ENCODE results near the gene PCNX2.

PCNX2 gene

GRCh38 chr1:232999956-233000625 is 295.4 kb downstream of the PCNX2 start:
- DNase-seq = no peak

DNA sequence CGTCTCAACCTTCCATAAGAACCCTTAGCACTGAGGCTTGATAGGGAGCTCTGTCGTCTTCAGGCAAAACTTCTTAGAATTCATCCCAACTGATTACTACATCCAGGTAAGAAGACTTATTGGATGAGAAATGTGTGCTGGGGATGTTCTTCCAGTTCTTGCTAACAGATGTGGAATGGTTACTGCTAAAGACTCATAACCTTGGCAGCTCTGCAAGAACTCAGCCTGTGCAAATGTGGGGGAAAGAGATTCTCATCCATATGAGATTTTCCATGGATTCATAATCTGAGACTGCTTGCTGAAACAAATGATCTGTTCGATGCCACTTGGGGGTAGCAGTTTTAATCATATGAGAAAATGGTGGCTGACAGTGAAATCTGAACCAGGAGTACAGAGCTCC is 296.9 kb downstream of the PCNX2 start:
- no peak for DNase-seq

DNA sequence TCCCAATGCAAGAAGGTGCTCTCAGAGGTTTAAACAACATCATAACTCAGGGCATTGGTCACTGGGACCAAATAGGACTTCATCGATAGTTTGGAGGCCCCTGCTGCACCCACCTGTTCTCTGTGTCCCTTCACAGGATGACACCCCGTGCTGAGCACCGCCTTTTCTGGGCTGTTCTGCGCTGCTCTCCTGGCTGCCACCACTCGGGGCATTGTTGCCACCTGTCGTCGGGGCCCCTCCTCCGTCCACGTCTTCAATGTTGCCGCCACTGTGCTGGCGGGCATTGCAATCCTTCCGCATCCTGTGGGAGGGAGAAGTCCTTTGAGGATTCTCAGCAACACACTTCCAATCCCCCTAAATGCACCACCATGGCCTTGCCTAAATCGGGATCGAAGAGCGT is 297.4 kb downstream of the PCNX2 start:
- no peak for DNase-seq

DNA sequence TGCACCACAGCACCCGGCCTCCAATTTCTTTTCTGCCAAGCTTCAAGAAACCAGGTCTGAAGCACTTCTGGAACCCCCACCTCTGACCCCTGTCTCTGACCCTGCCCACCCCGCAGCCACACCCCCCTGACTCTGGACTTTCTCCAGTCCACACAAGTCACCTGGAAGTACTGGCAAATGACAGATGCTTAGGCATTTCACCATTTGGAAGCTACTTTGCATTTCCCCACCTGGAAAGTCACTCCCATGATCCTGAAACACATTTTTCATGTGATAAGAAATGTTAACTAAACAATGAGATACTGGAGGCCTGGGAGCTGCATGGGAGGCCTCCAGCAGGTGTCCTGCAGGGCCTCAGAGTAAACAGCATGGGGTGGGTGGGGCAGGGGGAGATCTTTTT is 299.4 kb downstream of the PCNX2 start:
- no peak for DNase-seq

GRCh38 chr1:232995189-232995588 is 300.3 kb downstream of the PCNX2 start:
- DNase-seq = no peak

DNA sequence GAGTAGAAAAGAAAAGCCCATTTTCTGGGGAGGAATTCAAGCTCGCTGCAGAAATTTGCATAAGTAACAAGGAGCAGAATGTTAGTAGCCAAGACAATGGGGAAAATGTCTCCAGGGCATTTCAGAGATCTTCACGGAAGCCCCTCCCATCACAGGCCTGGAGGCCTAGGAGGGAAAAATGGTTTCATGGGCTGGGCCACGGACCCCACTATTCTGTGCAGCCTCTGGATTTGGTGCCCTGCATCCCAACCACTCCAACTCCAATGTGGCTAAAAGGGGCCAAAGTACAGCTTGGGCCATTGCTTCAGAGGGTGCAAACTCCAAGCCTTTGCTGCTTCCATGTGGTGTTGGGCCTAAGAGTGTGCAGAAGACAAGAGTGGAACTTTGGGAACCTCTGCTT is 302.0 kb downstream of the PCNX2 start:
- no peak for DNase-seq

- DNase-seq = no peak
Measured at GRCh38 chr1:232992227-232992626, 303.3 kb downstream of the PCNX2 start.

- no peak for DNase-seq
Measured at GRCh38 chr1:232991238-232991637, 304.3 kb downstream of the PCNX2 start.

- DNase-seq = no peak
Measured at GRCh38 chr1:232990176-232991128, 305.1 kb downstream of the PCNX2 start.

- no peak for DNase-seq
Measured at GRCh38 chr1:232988572-232989040, 306.9 kb downstream of the PCNX2 start.

DNA sequence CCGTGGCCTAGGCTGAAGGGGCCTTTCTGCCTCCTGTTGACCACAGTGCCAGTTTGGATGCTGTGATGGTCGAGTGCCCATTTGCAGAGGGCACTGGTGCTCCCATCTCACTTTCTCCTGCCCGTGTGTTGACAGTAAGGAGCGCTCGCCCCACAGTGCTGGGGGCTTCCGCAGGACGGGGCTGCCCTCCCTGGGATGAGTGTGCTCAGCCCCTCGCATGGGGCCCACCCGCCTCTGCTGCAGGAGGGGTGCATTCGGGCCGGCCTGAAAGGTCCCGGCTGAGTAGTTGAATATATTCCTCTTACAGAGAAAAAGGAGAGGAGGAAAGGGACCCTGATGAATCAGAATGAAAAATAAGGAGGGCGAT is 307.8 kb downstream of the PCNX2 start:
- DNase-seq = no peak

DNA sequence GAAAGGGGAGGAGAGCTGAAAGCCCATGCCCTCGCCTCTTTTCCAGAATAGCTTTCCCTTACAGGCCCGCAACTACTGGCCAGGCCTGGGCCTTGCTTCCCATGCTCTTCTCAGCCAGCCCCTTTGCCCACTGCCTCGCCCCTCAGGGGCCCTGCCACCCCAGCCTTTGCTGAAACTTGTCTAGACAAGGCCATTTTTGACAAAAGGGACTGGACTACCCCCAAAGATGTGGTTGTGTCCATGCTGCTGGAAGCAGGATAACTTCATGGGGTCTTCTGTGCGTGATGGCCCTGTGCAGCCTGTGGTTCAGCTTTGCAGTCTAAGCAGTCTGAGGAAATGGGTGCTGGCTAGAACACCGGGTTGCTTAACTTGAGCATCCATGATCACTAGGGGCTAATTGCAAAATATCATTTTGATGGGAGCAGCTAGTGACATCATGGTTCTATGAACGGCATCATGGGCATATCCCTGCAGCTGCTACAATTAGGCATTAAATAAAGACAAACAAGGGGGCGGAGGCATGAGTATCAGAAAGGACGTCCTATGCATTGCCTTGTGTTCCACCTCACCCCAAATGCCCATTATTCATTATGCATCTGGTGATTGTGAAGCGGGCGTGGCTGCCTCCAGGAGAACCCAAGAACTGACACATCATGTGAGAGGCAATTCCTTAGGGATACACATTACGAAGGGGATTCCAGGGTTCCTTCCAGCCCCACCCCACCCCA is 308.3 kb downstream of the PCNX2 start:
- DNase-seq = no peak

DNA sequence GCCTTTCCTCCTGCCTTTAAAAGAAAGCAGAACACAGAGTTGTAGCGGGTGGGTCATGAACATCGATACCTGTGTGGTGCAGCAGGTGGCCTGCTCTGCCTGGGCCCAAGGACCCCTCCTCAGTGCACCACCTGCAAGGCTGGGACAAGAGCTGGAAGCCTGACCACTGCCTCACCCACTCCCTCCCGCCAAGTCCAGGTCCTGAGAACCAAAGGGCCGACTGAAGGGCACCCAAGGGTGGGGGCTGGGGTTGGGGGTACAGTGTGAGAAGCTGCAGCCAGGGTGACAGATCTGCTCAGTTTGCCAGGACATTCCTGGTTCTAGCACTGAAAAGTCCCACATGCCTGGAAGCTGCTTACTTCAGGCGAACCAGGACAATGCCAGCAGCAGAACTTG is 309.0 kb downstream of the PCNX2 start:
- no peak for DNase-seq

DNA sequence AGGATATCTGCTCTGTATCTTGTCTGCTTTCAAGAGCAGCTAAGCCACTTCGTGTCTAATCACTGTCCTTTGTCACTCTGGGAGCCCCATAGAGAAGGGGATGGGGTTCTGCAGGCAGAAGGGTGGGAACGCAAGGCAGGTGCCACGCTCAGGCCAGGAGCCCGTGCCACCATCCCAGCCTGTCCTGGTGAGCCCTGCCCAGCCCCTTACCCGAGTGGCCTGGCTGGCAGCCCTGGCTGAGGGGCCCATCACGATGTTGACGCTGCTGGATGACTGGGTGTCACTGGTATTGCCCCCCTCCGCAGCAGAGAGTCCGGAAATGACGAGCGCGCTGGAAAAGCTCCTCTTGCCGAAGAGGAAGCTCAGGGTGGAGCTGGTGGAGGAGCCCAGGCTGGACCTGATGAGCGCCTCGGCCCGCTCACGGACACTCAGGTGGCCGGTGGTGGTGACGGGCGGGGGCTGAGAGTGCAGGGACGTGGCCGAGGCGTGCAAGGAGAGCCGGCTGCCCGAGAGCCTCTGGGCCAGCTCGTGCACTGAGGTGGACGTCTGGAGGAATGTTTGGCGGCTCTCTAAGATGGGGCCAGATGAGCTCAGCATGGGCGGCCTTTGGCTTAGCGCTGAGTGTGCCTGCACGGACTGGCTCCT is 309.5 kb downstream of the PCNX2 start:
- no peak for DNase-seq

DNA sequence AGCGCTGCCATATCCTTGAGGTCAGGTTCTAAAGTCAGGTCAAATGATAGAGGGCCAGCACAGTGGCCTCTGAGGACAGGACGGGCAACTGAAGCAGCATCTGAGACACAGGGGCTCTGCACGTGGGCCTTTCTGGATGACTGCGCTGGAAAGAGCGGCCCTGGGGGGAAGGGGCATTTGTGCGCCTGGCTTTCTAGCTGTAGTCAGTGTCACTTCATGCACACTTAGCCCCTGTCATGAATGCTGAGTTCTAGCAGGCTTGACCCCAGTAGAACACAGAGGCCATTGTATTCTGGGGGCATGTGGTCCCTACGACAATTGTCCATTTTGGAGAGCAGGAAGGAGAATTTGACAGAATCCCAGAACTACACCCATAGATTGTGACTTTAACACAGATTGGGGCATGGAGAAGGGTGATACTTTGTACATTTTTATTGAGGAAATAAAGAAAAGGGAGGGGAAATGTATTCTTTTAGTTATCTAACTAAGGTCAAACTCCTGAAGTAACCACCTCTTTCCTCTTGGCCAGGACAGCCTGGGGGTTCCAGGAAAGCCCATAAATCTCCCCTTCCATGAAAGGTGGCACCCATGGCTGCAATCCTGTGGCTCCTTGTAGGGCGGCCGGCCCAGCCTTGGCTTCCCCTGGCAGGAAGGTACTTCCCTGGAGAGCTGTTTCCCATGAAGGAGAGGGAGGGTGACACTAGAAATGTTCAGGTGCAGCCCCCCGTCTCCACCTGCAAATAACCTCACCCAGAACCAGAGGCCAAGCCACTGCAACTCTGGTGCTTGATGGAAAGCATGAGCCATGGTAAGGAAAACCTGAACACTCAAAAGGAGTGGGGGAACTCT is 310.7 kb downstream of the PCNX2 start:
- no peak for DNase-seq

- DNase-seq = no peak
Measured at GRCh38 chr1:232983817-232984567, 311.5 kb downstream of the PCNX2 start.

DNA sequence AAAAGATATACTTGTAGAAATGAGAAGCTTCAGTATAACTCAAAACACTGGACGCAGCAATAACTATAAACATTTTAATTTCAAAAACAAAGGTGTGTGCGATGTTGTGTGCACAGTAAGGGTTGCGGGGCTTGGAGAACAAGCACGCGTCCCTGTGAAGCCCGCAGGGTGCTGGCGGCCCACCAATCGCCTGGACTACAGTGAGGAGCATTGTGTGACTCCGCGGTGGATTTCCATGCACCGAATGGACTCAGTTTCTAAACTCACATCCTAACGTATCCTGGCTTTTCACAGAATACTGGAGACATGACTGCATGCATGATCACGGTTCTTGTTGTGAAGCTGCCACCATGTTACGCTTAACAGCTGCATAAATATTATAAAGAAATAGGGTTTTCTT is 312.1 kb downstream of the PCNX2 start:
- no peak for DNase-seq

- DNase-seq = no peak
Measured at GRCh38 chr1:232982238-232982944, 313.1 kb downstream of the PCNX2 start.

- DNase-seq = no peak
Measured at GRCh38 chr1:232980986-232981560, 314.5 kb downstream of the PCNX2 start.

- no peak for DNase-seq
Measured at GRCh38 chr1:232980355-232980978, 315.1 kb downstream of the PCNX2 start.
